ENCODE data around the gene MEGF11.

DNA sequence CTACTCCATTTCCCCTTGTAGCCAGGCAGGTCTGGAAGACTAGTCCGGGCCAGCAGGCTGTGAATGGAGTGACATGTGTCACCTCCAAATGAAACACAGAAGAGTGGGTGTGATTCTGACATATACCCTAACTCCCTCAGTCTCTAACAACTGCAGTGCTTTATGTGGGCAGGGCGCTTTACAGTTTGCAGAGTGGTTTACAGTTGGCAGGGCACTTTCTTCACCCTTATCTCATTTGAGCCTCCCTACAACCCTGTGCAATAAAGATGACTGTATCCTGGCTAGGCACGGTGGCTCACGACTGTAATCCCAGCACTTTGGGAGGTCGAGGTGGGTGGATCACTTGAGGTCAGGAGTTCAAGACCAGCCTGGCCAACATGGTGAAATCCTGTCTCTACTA is 208.0 kb downstream of the MEGF11 start:
- TF ChIP-seq, protein P1, sequence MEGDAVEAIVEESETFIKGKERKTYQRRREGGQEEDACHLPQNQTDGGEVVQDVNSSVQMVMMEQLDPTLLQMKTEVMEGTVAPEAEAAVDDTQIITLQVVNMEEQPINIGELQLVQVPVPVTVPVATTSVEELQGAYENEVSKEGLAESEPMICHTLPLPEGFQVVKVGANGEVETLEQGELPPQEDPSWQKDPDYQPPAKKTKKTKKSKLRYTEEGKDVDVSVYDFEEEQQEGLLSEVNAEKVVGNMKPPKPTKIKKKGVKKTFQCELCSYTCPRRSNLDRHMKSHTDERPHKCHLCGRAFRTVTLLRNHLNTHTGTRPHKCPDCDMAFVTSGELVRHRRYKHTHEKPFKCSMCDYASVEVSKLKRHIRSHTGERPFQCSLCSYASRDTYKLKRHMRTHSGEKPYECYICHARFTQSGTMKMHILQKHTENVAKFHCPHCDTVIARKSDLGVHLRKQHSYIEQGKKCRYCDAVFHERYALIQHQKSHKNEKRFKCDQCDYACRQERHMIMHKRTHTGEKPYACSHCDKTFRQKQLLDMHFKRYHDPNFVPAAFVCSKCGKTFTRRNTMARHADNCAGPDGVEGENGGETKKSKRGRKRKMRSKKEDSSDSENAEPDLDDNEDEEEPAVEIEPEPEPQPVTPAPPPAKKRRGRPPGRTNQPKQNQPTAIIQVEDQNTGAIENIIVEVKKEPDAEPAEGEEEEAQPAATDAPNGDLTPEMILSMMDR (IDR thresholded peaks at IDR 0.05), result no peak
- TF ChIP-seq POLR2AphosphoS5 (IDR thresholded peaks at IDR 0.05; ENCODE audit: insufficient read depth in 1 of 2, low read depth in 1 of 2) (no peak), POLR2A (IDR thresholded peaks at IDR 0.05) (no peak)
